ENCODE results near the gene IL36RN. TPM values are rescaled to one million over a fixed set of nuclear protein-coding genes. Genes with fewer than 3 reads are reported as not detected.

Gene IL36RN
- not detected for total RNA-seq
- long read RNA-seq, result 0 reads

- intact Hi-C loops (cut with DNase I), result no loop called here
- DNase-seq (ENCODE audit: low spot score), result no peak
Observed at GRCh38 chr2:113058998-113059960, at the start of gene IL36RN. IL36RN (plus strand) TSS chr2:113059198; CDS start chr2:113059439, 241 bp downstream.

GRCh38 chr2:113009622-113010021, 49.4 kb upstream of the IL36RN start:
- intact Hi-C loops (cut with DNase I), result no loop called here
- no peak for DNase-seq (ENCODE audit: low spot score)

DNA sequence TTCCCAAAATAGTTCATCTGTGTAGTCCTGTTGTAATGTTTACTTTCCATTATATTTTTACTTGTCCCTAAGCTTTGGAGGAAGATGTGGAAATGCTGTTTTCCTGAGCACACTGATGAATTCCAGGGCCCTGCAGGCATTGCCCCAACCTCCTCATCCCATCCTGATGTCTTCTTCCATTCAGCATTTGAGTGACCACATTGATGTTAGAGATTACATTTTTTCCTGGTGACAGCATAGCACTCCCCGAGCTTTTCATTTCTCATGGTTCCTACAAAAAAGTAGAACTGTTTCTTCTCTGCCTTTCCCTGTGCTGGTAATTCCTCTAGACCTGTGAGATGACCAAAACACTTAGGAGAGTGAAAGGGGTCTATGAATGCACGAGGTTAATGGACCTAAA, 48.9 kb upstream of the IL36RN start:
- intact Hi-C loops (cut with DNase I), result no loop called here
- DNase-seq (ENCODE audit: low spot score), result no peak

DNA sequence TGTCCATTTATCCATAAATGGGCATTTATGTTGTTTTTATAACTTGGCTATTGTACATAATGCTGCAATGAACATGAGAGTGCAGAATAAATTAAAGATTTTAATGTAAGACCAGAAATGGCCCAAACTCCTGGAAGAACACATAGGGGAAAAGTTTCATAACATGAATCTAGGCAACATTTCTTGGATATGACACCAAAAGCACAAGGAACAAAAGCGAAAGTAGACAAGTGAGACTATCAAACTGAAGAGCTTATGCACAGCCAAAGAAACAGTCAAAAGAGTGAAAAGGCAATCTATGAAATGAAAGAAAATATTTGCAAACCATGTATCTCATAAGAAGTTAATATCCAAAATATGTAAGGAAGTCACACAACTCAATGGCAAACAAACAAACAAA, 47.9 kb upstream of the IL36RN start:
- intact Hi-C loops (cut with DNase I), result no loop called here
- DNase-seq (ENCODE audit: low spot score), result no peak

DNA sequence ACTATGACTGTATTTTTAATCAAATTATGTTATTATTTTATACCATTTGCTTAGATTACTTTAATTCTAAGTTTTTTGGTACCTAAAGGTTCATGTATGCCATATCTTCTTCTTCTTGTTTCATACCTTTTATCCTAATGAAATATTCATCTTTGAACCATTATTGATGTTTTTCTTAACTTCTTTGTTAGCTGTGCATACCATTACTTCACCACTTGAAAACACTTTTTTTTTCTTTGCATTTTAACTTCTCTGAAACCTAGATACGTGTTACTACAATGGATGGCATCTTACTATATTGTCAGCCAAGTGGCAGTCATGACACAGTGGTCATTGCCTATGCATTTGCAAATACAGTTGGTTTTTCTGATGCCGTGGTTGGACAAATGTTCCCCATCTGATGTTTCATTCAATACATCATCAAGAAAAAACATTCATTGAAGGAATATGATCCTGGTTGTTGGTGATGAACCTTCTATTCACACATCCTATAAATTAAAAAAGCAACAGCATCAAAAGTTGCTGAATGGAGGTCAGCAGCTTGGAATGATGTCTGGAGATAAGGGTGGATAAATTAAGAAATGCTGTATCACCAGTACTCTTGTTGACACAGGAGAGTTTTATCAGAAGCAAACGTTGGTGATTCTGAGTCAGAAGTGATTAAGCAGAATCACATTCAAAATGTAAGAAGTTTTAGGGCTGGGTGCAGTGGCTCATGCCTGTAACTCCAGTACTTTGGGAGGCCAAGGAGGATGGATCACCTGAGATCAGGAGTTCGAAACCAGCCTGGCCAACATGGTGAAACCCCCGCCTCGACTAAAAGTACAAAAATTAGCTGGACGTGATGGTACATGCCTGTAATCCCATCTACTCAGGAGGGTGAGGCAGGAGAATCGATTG, 46.3 kb upstream of the IL36RN start:
- intact Hi-C loops (cut with DNase I), result no loop called here
- no peak for DNase-seq (ENCODE audit: low spot score)

- DNase-seq (ENCODE audit: low spot score), result no peak
- intact Hi-C loops (cut with DNase I), result no loop called here
Observed at GRCh38 chr2:113013336-113013661, 45.7 kb upstream of the IL36RN start.

- intact Hi-C loops (cut with DNase I), result no loop called here
- no peak for DNase-seq (ENCODE audit: low spot score)
Observed at GRCh38 chr2:113014067-113014466, 44.9 kb upstream of the IL36RN start.

DNA sequence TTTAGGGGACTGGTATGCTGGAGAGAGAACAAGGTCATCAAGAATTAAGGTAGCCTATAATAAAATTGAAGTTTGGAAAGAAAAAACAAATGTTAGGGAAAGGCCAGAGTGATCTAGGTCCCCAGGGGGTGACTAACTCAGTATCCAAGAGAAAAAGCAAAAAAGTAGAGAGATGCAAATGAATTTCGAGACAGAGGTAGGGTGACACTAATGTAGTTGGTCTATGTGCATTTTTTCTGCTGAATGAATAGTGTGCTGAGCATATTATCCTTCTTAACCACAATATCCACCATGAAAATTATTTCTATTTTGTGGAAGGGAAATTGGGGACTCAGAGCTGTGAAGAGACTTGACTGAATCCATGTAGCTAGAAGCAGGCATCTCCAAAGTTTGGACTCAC, 44.0 kb upstream of the IL36RN start:
- intact Hi-C loops (cut with DNase I), result no loop called here
- DNase-seq (ENCODE audit: low spot score), result no peak

- DNase-seq (ENCODE audit: low spot score), result no peak
- intact Hi-C loops (cut with DNase I), result no loop called here
Observed at GRCh38 chr2:113015655-113016054, 43.3 kb upstream of the IL36RN start.

- intact Hi-C loops (cut with DNase I), result no loop called here
- no peak for DNase-seq (ENCODE audit: low spot score)
Observed at GRCh38 chr2:113018509-113018908, 40.5 kb upstream of the IL36RN start.

GRCh38 chr2:113021312-113021711, 37.7 kb upstream of the IL36RN start:
- no peak for DNase-seq (ENCODE audit: low spot score)
- intact Hi-C loops (cut with DNase I), result no loop called here

- intact Hi-C loops (cut with DNase I), result no loop called here
- DNase-seq (ENCODE audit: low spot score), result no peak
Observed at GRCh38 chr2:113024764-113025163, 34.2 kb upstream of the IL36RN start.

DNA sequence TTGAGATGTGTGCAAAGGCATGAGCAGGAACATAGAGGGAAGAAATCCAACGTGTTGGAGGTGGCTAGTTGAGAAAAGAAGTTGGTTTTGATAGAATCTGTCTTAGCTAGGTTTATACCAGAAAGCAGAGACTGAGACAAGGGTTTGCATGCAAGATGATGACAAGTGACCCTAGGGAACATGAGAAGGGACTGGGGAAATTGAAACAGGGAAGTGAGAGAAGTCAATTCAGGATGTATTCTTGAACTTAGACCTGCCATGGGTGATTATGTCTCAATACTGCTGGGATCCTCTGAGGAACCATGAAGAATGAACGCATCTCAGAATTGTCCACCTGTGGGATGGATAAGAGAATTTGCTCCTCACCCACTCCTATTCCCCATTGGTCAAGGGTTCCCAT, 33.3 kb upstream of the IL36RN start:
- intact Hi-C loops (cut with DNase I), result no loop called here
- no peak for DNase-seq (ENCODE audit: low spot score)

DNA sequence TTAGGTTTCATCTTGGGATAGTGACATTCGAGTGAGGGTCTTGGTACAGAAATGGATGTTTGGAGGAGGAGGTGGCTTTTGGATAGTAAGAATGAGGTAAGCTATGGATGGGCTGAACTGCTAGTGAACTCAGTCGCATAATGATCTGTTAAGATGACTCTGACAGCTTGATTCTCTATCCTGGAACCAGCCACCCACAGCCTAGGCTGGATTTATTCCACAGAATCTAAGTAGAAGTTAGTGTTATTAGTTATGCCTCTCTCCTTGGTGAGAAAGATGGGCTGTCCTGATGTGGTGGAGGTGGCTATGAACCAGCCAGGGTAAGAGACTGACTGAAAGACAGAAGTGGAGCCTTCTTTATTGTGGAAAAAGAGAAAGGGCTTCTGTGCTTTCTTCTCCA, 31.3 kb upstream of the IL36RN start:
- intact Hi-C loops (cut with DNase I), result no loop called here
- DNase-seq (ENCODE audit: low spot score), result no peak

GRCh38 chr2:113028112-113028511, 30.9 kb upstream of the IL36RN start:
- intact Hi-C loops (cut with DNase I), result no loop called here
- no peak for DNase-seq (ENCODE audit: low spot score)

DNA sequence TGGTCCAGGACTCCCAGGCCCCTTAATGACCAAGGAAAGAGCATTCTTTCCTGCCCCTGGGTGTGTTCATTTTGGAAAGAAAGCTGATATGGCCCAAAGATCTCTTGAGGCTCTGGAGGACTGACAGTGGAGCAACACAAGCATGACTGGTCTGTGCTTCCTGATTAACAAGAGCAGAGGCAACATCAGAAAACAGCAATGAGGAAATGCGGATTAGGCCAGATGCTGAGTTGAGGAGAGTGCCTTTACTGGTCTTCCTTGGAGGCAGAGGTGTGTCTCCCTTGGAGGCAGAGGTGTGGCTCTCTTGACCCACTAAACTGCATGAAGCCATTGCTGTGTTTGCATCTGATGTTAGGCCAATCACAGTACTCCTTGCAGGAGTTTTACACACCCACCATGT, 26.3 kb upstream of the IL36RN start:
- intact Hi-C loops (cut with DNase I), result no loop called here
- no peak for DNase-seq (ENCODE audit: low spot score)

GRCh38 chr2:113034016-113034415, 25.0 kb upstream of the IL36RN start:
- DNase-seq (ENCODE audit: low spot score), result no peak
- intact Hi-C loops (cut with DNase I), result no loop called here

DNA sequence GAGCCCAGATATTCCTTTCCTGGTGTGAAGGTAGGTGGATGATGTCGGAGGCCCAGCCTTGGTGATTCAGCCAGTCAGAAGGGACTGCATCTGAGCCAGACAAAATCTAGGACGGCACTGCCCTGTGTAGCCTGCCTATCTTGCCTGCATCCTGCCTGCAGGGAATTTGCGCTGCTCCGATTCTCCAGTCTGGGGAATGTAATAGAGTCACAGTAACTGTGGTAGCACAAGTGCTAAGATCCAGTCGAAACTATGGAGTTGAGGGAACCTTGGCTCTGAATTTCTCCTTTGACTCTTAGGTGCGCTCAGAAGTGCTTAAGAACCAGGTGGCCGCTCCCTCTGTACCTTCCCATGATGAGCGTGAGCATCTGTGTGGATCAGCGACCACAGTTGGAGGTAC, 22.2 kb upstream of the IL36RN start:
- intact Hi-C loops (cut with DNase I), result no loop called here
- DNase-seq (ENCODE audit: low spot score), result no peak

DNA sequence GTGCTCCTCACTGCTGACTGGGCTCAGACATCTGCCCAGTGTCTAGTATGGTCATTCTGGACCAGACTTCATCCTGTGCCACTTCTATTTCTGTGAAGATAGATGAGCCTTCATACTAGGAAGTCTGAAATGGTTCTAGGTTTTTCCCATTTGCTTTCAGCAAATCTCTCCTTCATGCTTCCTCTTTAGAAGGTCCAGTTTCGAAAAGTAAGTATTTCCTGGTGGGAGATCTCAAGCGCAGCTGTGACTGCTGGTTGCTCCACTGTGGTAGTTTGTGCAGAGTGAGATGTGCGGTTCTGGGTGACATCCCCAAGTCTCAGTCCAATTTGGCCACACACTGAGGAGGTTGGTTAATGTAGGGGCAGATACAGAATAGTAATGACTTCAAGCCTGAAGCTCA, 20.7 kb upstream of the IL36RN start:
- DNase-seq (ENCODE audit: low spot score), result no peak
- intact Hi-C loops (cut with DNase I), result no loop called here

GRCh38 chr2:113039158-113039557, 19.8 kb upstream of the IL36RN start:
- intact Hi-C loops (cut with DNase I), result no loop called here
- DNase-seq (ENCODE audit: low spot score), result no peak

- intact Hi-C loops (cut with DNase I), result no loop called here
- DNase-seq (ENCODE audit: low spot score), result no peak
Observed at GRCh38 chr2:113039719-113040118, 19.3 kb upstream of the IL36RN start.
